ENCODE measurements around the gene PRKCQ.

DNA sequence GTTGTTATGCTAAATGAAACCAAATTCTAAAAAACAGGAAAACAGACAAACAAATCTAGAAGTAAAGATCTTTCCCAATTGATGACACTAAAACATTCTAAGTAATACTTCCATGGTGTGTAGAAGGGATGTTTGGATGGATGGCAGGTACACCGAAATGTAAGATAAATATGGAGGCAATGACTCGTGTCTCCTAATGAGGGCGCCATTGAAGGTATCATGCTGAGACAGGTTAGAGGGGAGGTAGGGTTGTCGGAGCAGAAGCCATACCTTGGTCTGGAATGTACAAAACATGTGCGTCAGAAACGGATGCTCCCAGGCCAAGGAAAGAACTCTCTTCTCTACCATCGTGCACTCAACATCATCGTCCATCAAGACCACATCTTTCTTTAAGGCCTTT, 101.4 kb downstream of the PRKCQ start:
- TF ChIP-seq, protein P1, sequence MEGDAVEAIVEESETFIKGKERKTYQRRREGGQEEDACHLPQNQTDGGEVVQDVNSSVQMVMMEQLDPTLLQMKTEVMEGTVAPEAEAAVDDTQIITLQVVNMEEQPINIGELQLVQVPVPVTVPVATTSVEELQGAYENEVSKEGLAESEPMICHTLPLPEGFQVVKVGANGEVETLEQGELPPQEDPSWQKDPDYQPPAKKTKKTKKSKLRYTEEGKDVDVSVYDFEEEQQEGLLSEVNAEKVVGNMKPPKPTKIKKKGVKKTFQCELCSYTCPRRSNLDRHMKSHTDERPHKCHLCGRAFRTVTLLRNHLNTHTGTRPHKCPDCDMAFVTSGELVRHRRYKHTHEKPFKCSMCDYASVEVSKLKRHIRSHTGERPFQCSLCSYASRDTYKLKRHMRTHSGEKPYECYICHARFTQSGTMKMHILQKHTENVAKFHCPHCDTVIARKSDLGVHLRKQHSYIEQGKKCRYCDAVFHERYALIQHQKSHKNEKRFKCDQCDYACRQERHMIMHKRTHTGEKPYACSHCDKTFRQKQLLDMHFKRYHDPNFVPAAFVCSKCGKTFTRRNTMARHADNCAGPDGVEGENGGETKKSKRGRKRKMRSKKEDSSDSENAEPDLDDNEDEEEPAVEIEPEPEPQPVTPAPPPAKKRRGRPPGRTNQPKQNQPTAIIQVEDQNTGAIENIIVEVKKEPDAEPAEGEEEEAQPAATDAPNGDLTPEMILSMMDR (conservative IDR thresholded peaks at IDR 0.05) = no peak
- TF ChIP-seq EZH2 (IDR thresholded peaks at IDR 0.05; ENCODE audit: low read depth) = no peak
